ENCODE results near the gene NOP10.
A peak's percentile ranks its signal among the peaks of the same experiment; 100 is the strongest.
"Not testable (repeated sequence)": the region's sequence is repeated elsewhere in the genome, so short reads cannot be mapped to it uniquely, and the experiment has no call there.

Gene NOP10

DNA sequence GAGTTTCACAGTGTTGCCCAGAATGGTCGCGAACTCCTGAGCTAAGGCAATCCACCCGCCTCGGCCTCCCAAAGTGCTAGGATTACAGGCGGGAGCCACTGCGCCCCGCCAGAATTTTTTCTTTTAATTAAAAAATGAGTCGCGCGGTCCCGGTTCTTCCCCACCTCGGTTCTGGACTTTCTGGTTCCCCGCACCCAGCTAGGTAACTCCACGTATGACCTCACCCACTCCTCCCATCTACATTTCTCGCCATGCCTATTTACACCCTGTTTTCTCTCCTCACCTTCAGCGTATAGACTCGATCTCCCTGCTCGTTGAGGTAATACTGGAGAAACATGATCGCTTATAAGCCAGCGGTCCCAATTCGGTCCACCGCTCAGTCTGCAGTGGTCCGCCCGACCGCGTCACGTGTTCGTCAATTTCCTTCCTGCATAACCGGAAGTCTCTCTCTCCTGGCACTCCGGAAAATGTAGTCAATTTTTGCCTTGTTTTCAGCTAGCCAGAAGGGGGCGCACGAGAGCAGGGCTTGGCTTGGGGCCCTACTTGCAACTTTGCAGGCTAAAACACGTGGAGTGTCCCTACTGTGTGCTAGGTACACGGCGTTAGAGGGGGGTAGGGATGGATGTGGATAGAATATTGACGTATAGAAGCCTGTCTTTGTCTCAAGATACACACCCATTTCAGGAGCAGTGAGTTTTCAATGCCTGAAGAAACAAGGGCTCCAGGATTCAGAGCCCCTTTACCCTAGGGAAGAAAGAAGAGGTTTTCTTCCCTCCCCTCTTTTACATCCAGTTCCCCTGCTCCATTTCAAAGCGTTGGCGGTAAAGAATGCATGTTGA is at the start of gene NOP10, which contains the start of gene NUTM1:
NOP10 (minus strand) TSS at position 400 of the 839 bp plus-strand sequence; CDS start at position 337, 63 bp downstream.
NUTM1 (plus strand) TSS at position 579 of the 839 bp plus-strand sequence. CDS start 382 bp downstream, outside the sequence.
- peak; percentile 91 for DNase-seq

DNA sequence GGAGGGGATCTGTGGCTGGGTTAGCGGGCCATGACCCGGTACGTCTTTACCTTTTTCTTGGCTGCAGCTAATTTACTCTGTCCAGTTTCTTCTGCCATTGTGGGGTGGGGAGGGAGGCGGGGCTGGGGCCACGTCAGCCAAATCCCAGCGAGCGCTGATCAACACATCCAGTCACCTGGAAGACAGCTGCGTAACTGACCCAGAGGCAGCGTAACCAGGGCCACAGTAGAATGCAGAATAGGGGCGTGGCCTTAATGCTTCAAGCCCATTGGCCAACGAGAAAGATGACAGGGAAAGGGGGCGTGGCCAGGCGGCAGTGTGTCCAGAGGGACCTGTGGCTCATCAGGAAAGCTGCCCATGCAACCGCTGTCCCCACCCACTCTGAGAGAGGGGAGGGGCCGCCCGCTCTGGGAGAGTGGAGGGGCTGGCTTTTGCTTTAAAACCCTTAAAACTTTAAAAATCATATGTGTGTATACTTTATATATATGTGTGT is 46.7 kb upstream of the NOP10 start:
- DNase-seq: not testable (repeated sequence)

DNA sequence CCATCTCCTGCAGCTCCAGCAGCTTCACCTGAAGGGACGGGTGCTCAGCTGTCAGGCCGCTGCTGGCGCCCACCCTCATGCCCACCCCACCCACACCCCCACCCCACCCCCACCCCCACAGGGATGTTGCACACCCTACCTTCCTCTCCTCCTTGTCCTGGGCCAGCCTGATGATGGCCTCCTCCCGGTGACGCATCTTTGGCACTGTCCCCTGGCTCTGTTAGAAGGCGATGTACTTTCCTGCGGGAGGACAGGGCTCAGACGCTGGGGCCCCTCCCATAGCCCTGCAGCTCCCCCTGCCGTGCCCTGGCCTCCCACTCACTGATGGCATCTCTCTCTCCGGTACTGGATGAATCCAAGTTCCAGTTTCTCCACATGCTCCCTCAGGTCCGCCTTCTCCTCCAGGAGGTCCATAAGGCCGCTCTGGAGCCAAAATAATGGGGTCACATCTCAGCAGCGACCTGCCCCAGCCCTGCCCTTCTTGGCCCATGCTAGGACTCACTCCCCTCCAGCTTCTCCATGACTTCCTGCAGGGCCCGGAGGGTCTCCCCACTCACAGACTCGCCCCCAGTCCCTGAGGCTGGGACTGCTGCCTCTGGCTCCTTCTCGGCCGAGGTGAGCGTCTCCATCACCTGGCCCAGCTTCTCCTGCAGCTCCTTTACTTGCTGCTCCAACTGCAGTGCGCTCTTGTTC is 39.0 kb upstream of the NOP10 start:
- not testable (repeated sequence) for DNase-seq

DNA sequence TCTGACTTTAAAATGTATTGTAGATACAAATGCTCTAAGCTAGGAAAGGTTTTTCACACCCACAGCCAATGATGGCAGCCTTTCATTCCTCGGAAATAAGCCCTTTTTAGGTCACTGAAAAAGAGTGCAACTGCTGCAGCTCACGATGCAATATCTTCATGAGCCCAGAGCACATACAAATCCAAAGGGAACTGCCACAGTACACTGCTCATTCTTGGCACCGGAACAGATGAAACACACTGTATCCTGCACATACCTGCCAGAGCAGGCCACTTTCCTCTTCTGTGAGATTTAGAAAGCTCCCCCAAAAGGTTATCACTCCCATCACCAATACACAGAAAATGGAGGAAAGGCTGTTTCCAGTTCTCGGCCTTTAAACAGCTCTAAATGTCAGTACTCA is 37.6 kb upstream of the NOP10 start:
- not testable (repeated sequence) for DNase-seq

DNA sequence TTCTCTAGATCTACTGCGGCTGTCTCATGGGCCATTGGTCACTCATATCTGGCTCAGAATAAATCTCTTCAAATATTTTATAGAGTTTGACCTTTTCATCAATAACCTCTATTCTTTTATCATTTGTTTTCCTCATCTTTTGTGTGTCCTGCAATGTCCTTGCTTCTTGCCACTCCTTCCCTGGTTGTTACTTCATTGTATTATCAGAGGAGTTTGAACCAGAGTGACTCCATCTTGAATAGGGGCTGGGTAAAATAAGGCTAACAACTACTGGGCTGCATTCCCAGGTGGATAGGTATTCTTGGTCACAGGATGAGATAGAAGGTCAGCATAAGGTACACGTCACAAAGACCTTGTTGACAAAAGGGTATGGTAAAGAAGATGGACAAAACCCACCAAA is 33.9 kb upstream of the NOP10 start:
- no peak for DNase-seq

DNA sequence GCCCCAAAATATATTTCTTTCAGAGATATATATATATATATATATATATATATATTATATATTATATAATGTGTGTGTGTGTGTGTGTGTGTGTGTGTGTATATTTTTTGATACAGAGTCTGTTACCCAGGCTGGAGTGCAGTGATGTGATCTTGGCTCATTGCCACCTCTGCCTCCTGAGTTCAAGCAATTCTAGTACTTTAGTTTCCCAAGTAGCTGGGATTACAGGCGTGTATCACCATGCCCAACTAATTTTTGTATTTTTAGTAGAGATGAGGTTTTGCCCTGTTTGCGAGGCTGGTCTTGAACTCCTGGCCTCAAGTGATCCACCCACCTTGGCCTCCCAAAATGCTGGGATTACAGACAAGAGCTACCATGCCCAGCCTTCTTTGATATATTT is 32.6 kb upstream of the NOP10 start:
- not testable (repeated sequence) for DNase-seq

DNA sequence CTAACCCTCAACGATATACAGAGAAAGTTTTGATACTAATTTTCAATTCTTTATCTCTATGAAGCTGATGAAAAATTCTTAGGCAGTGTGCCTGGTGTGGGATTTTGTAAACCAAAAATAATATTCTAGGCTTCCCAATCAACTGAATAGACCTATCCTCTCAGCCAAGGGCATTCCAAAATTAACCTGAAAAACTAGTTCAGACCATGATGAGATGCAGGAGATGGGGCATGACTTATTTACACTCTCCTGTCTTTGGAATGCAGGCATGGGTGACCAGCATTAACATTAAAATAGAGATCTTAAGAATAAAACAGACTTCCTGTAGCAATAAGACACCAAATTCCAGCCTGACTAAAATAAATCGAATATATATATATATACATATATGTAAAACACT is 31.9 kb upstream of the NOP10 start:
- DNase-seq: no peak

DNA sequence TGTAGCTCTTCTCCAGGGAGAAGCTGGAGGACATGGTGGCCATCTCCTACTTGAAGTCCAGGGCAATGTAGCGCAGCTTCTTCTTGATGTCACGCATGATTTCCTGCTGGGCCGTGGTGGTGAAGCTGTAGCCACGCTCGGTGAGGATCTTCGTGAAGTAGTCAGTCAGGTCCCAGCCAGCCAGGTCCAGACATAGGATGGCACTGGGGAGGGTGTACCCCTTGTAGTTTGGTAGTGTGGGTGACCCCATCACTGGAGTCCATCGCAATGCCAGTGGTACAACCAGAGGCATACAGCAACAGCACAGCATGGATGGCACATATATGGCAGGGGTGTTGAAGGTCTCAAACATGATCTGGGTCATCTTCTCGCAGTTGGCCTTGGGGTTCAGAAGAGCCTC is 31.0 kb upstream of the NOP10 start:
- no peak for DNase-seq

DNA sequence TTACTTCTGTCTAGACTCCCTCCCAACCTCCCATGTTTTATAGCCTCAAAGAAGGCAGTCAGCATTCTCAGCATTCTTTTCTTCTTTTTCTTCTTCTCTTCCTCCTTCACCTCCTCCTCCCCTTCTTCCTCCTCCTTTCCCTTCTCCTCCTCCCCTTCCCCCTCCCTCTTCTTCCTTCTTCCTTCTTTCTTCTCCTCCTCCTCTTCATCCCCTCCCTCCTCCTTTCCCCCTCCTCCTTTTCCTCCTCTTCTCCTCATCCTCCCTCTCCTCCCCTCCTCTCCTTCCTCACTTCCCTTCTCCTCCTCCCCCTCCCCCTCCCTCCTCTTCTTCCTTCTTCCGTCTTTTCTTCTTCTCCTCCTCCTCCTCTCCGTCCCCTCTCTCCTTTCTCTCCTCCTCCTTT is 27.7 kb upstream of the NOP10 start:
- no peak for DNase-seq

DNA sequence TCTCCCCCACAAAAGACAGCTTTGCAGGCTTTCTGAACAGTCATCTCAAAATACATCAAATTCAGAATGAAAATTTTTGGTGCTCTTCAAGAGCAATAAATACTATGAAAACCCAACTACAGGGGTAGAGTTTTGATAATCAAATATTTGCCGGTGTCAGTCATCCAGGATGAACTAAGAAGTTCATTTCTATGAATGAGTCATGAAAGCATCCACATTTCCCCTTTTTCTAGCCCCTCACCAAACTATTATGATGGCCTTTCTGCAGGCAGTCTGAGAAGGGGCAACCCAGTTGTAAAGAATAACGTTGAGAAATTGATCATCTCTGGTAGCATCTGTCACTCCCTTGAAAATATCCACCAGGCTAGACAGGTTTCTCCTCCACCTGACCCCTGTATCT is 27.2 kb upstream of the NOP10 start:
- DNase-seq: no peak

DNA sequence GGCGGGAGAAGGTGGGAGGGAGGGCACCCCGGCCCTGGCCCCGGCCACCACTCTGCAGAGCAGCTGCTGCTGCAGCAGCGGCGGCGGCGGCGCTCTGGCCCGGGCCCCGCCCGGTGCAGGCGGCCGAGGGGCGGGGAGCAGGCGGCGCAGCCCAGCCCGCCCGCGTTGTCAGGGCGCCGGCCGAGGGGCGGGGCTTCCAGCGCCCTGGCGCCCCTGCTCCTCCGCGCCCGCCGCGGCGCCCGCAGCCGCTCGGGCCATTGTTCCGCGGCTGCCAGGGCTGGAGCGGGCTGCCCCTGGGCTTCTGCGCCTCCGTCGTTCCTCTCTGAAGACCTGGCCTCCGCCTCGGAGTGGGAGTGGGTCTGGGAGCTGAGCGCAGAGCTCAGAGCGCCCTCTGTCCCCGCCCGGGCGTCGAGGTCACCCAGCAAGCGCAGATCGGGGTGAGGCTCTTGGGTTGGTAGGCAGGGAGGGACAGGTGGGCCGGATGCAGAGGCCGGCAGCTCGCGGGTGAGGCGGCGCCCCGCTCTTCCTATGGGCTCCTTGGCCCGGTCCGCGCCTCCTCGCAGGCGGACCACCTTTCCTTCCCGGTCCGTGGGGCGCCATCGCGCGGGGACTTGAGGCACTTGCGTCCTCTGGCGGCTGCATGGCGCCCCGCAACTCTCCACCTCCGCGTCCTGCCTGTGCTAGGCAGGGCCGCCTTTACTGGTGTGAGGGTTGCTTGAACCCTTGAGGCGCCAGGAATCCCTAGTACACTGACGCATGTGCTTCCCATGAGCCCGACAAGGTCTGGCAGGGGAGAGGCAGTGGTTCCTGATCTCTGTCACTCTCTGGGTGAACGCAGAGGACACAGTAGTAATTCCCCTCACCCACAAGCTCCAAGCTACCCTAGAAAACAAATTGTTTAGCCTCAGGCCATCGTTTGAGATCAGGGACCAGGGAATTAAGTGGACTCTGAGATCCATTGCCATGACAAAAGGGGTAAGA is 24.5 kb upstream of the NOP10 start, which contains the start of gene LPCAT4:
LPCAT4 (minus strand) TSS at position 96 of the 981 bp plus-strand sequence. CDS start 96 bp downstream, outside the sequence.
- DNase-seq: peak; percentile 84

DNA sequence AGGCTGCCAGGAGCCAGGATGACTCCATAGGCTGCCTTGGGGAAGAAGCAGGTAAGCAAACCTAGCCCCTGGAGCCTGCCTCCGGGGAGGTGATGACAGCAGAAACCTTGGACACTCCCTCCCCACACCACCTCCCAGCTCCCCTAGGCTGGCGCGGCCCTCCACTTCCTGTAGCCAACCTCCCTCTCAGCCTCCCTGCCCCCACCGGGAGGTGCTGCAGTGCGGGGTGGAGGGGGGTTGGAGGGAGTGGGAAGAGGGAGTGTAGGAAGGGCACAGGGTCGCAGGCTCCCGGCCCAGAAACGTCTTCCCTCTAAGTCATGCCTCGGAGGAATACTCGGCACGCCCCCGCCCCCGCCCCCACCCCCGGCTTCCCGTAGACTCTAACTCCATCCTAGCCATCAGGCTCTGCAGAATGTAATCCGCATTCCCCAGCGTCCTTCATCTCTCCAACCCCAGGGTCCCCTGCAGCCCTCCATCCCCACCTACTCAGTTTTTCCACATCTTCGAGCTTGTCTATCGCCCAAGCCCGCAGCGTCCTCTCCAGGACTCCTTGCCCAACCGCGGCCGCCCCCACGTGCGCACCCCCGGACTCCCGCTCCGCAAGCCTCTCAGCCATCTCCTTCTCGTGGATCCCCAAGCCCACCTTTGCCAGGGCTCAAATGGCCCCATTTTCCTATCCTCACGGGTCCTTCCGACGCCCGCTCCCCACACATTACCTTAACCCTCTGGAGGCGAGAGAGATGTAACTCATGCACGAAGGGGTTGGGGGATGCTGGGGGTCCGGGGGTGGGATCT is 23.5 kb upstream of the NOP10 start:
- DNase-seq: peak; percentile 71

DNA sequence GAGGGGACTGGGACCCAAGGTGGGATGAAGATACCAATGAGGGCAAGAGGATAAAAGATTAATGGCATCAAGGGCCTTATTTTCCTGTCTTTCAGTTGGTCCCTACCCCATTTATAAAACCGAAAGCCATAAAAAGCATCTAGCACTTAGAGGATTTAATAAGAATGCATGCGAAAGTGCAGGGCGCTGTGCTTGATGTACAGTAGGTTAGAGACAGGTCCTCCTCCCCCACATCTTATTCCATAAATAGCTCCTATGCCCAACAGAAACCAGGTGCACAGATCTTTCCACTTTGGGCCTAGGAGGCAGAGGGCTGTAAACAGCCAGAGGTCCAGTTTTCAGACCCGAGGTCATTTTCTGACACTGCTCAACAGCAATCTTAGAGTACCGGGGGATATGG is 22.9 kb upstream of the NOP10 start:
- no peak for DNase-seq

DNA sequence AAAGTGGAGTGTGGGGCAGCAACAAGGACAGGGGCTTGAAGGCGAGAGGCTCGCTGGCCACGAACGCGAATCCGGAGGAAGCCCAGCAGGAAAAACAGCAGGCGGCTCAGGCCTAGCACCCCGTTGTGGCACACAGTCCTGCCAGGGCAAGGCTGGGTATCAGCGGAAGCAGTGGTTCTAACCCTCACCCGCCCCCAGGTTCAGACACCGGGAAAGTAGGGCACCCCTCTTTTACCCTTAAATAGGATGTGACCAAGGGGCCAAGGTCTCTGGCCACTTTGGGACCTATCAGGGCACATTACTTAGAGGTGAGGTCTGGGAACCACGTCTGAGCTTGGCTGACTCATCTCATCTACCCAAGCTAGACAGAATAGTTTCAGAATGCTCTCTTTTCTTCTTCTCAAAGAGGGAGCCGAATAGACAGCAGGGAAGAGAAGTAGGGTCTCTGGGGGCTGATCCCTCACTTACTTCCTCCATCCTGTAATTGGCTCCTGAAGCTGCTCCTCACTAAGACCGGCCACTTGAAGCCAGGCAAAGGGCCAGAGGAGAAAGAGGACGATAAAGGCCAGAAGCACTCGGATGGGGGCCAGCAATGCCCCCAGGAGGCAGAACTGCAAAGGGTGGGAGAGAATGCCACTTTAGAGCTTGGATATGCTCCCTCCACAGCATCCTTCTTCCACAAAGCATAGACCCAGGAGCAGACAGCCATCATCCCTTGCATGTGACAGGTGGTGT is 22.3 kb upstream of the NOP10 start:
- no peak for DNase-seq

DNA sequence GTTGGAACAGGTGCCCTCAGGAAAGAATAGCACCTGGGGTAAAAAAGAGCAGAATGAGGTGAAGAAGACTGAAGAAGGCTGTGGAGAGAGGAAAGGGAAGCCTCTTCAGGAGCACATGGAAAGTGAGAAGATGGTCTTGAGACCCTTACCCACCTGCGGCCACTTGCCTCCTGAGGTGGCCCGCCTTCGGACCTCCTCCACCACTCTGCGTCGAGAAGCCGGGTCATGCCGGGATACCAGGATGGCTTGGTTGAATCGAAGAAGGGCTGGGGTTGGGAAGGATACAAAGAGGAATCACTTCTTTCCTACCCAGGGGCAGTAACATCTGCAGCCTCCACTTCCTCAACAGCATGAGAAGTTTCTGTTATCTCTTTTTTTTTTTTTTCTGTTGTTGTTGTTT is 21.1 kb upstream of the NOP10 start:
- no peak for DNase-seq

DNA sequence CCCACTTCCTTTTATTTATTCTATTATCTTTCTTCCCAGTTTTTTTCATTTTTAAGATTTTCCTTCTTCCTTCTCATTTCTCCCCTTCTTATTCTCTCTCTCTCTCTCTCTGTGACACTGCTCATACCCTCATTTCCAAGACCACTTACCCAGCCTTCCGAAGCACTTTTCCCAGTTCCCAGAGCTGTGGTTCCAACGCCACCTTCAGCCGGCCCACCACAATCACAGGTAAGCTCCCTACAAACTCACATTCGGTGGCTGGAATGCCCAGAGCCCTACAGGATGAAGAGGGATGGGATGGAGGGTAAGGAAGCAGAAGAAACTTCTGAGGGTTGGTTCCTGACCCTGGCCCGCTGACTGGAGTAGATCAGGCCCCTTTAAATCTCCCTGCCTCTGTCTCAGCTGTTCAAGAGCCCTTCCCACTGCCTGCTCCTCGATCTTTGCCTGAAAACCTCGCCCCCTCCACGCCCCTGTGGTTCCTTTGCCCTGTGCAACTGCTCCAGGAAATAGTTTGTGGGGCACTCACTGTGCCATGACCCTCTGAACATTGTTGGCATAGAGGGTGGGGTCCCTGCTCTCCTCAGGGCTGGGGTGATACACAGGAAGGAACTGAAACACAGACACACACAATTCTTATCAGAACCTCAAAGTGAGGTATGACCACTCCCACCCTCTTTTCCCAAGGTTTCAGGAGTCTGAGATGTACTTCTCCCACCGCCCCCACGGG is 19.3 kb upstream of the NOP10 start:
- DNase-seq: no peak

DNA sequence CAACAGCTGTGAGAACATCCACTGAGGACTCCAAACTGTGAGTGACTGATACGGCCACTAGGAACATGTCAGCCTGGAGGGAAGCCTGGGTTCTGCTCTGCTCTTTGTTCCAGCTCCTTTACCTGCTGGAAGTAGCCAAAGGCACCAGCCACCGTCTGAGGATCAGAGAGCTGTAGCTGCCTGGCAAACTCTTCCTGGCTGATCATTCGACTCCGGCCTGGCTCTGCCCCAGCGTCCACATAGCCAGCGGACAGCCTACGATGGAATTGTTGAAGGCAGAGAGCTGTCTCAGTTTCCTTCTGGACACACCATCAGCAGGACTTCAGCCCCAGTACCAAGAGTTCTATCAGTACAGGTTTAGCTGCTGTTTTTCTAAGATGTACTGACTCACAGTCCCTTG is 18.3 kb upstream of the NOP10 start:
- no peak for DNase-seq

DNA sequence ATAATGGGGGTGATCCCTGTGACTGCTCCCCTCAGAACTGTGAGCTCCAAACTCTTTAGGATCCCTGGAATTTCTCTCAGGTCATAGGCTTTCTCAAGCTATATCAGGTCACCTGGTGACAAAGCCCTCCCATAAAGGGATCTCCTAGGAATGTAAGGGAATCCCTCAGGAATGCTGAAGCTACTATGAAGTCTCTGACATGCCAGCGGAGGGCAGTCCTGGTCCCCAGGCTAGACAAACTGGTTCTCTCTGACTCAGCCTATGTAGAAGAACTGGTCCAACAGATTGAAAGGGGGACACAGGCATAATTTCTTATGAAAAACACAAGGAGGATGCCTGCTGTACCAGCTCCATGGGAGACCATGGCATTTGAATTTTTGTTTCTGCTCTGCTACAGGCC is 17.4 kb upstream of the NOP10 start:
- no peak for DNase-seq

DNA sequence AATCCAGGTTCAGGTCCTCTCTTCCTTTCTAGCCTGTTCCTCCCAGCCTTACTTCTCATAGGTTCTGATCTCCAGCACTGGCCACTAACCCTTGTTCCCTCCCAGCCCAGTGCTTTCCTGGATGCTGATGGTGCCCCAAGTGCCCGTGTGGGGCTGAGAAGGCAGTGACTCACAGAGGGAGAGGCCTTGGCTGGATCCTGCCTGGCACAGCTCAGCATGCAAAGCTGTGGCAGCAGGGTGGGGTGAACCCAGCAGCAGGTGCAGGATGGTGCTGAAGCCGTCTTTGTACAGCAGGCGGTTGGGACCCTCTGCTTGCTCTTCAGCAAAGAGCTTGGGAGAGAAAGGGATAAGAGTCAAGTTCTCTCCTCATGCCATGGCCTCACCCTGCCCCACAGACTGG is 16.5 kb upstream of the NOP10 start:
- DNase-seq: no peak

DNA sequence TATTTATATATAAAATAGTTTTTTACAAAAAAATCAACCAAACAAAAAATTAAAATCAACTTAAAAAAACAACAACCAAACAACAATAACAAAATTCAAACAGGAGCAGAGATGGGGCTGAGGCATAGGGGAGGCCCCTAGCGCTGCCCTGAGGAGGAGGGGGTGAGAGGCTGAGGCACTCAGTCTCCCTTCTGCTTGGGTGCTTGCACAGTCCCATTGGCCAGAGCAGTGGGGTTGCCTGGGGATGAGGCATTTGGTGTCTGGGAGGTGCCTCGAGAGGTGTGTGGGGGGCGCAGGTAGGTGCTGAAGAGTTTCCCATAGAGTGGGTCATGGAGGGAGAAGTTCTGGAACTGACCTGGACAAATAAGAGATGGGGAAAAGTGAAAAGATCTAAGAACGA is 16.0 kb upstream of the NOP10 start:
- DNase-seq: no peak

All from fibroblast of skin of right biceps (primary cell).